Panc1 (cell line): Measurements from ENCODE around the gene EIF2B5.

Experiments
- POLR2AphosphoS5 ChIP-seq: IDR thresholded peaks from 2 replicates; pipeline ENCODE4 v1.6.1; 2012; ENCODE audit warnings: mild to moderate bottlenecking, low read depth, low read length, moderate library complexity
- TF ChIP-seq, protein P1 (sequence below): fragments of 450-650 bp; IDR thresholded peaks from 2 replicates; pipeline ENCODE4 v1.5.1; 2017; ENCODE audit warnings: mild to moderate bottlenecking
- TF ChIP-seq, protein P2 (sequence below), 2 experiments: IDR thresholded peaks; 2 replicates each; pipeline ENCODE4 v1.6.1; 2011 to 2012; ENCODE audit warnings: low read depth in 2 of 2, control low read depth in 1 of 2, low read length in 1 of 2, mild to moderate bottlenecking in 1 of 2, moderate library complexity in 1 of 2; ENCODE audit not compliant: insufficient read depth in 1 of 2

DNA sequence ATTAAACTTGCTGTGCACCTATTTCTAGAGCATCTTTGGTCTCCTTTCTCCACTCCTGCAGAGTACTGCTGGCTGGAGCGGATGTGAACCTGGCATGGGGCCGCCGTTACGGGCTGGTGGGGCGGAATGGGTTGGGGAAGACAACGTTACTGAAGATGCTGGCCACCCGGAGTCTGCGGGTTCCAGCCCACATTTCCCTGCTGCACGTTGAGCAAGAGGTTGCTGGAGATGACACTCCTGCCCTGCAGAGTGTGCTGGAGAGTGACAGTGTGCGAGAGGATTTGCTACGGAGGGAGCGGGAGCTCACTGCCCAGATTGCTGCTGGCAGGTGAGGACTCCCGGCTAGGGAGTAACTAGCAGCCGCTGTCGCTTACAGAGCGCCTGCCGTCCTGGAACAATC, 52.9 kb downstream of the EIF2B5 start:
- TF ChIP-seq, protein P1, sequence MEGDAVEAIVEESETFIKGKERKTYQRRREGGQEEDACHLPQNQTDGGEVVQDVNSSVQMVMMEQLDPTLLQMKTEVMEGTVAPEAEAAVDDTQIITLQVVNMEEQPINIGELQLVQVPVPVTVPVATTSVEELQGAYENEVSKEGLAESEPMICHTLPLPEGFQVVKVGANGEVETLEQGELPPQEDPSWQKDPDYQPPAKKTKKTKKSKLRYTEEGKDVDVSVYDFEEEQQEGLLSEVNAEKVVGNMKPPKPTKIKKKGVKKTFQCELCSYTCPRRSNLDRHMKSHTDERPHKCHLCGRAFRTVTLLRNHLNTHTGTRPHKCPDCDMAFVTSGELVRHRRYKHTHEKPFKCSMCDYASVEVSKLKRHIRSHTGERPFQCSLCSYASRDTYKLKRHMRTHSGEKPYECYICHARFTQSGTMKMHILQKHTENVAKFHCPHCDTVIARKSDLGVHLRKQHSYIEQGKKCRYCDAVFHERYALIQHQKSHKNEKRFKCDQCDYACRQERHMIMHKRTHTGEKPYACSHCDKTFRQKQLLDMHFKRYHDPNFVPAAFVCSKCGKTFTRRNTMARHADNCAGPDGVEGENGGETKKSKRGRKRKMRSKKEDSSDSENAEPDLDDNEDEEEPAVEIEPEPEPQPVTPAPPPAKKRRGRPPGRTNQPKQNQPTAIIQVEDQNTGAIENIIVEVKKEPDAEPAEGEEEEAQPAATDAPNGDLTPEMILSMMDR = no peak
- no peak for TF ChIP-seq POLR2AphosphoS5
- TF ChIP-seq, protein P2, sequence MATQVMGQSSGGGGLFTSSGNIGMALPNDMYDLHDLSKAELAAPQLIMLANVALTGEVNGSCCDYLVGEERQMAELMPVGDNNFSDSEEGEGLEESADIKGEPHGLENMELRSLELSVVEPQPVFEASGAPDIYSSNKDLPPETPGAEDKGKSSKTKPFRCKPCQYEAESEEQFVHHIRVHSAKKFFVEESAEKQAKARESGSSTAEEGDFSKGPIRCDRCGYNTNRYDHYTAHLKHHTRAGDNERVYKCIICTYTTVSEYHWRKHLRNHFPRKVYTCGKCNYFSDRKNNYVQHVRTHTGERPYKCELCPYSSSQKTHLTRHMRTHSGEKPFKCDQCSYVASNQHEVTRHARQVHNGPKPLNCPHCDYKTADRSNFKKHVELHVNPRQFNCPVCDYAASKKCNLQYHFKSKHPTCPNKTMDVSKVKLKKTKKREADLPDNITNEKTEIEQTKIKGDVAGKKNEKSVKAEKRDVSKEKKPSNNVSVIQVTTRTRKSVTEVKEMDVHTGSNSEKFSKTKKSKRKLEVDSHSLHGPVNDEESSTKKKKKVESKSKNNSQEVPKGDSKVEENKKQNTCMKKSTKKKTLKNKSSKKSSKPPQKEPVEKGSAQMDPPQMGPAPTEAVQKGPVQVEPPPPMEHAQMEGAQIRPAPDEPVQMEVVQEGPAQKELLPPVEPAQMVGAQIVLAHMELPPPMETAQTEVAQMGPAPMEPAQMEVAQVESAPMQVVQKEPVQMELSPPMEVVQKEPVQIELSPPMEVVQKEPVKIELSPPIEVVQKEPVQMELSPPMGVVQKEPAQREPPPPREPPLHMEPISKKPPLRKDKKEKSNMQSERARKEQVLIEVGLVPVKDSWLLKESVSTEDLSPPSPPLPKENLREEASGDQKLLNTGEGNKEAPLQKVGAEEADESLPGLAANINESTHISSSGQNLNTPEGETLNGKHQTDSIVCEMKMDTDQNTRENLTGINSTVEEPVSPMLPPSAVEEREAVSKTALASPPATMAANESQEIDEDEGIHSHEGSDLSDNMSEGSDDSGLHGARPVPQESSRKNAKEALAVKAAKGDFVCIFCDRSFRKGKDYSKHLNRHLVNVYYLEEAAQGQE (IDR thresholded peaks at IDR 0.05; ENCODE audit: insufficient read depth in 1 of 2, low read depth in 2 of 2, low read length in 1 of 2) = no peak
